Posterior cingulate gyrus (tissue), 11 donors: ENCODE results near the gene CEP170B.
"Not testable (repeated sequence)": the region's sequence is repeated elsewhere in the genome, so short reads cannot be mapped to it uniquely, and the experiment has no call there.

Experiments used
- DNase-seq, 10 donors: peaks; one replicate each; pipeline versions ENCODE4 v3.0.0 to v3.0.0-alpha.2; 2020 to 2021; ENCODE audit warnings: mixed read lengths in 3 of 10
- intact Hi-C: fragments of 100-400 bp; cut with DNase I; formaldehyde crosslinking; loops from one replicate; pipeline ENCODE4 v1.15.1; 2023

The CEP170B gene

DNA sequence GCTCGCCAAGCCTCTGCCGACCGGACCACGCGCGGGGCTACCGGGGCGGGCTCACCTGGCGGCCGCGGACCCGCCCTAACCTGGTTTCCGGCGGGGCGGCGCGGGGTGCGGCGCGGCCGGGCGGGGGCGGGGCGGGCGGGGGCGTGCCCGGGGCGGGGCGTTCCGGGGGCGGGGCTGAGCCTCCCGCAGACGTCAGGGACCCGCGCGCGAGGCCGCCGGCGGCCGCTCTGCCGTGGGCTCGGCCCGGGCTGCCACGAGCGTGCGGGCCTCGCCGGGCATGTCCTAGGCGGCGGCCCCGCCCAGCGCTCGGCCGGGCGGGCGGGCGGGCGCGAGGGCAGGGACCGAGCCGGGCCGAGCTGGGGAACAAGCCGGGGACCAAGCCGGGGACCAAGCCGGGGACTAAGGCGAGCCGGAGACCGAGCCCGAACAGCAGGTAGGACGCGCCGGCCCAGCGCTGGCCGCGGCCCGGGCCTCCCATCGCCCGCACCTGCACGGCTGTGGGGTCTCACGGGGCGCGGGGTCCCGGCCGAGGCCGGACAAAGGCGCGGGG is at the start of gene CEP170B:
Gene CEP170B, plus strand, starts transcription at position 188 of the 550 bp plus-strand sequence. CDS start 3,183 bp downstream, outside the sequence.
- peak in 5 of 10 donors; percentile 41 to 87 (median 78) for DNase-seq
- intact Hi-C loops, result no loop called here

DNA sequence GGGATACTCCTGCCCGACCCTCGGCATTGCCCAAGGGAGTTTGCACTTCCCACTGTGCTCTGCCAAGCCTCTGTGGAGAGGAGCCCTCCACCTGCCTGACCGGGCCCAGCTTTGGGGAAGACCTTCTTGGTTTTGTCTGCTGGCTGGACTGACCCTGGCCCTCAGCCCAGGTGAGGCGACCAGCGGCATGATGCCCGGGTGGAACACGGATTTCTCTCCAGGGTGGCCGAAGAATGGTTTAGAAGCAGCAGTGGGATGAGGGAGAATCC is 48.5 kb upstream of the CEP170B start:
- intact Hi-C loops, result no loop called here
- DNase-seq, result no peak

DNA sequence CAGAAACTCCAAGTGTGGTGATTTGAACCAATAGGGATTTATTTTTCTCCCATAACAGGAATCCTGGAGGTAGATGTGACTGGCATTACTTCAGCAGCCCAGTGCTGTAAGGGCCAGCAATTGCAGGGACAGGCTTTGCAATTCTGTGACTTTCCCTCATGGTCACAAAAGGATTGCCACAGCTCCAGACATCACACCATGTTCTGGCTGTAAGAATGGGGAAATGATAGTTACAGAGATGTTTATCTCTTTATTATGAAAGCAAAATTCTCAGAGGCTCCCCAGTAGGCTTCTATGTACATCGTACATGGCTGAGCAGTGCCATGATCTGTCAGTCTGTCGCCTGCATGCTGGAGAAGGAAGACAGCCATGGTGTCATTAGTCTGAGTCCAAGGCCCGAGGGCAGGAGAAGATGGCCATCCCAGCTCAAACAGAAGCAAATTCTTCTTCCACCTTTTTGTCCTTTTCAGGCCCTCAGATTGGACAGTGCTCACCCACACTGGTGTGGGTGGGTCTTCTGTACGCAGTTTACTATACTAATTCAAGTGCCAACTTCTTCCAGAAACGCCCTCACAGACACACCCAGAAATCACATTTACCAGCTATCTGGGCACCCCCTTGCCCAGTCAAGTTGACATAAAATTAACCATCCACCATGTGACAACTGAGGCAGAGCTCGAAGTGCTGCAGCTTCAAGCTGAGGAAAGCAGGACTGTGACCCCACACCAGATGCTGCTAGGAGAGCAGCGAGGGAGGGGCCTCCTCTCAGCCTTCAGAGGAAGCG is 46.9 kb upstream of the CEP170B start:
- intact Hi-C loops, result no loop called here
- peak in 1 of 10 donors; percentile 26 for DNase-seq

DNA sequence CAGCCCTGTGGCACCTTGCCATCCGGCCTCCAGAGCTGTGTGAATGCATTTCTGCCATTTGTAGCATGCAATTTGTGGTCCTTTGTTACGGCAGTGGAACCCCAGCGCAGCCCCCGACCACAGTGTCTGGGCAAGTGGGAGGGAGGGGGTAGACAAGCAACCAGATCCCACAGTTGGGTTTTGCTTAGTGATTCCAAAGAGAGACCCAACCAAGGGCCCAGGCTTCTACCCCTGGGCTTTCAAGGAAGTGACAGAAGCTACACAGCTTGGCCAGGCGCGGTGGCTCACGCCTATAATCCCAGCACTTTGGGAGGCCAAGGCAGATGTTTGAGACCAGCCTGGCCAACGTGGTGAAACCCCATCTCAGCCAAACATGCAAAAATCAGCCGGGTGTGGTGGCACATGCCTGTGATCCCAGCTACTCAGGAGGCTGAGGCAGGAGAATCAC is 46.3 kb upstream of the CEP170B start:
- DNase-seq, result peak in 2 of 10 donors; percentile 33 to 72
- intact Hi-C loops, result no loop called here

DNA sequence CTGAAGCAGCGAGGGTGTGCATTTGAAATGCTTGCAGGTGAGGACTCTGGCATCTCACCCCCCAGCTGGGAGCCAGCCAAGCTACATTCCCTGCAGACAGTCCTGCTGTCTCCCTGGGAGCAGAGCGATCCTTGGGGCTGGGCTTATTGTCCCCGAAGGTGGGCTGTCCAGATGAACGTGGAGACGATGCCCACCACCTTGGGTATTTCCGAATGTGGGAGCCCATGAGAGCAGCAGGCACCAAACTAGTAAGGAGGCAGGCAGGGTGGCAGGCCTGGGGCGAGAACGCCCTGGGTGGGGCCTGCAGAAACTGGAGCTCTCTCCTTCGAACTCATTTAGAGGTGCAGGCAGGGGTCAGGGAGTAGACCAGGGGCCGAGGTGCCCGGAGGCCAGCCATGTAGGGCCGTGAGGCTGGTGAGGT is 45.7 kb upstream of the CEP170B start:
- DNase-seq, result peak in 2 of 10 donors; percentile 25 to 57
- intact Hi-C loops, result no loop called here

DNA sequence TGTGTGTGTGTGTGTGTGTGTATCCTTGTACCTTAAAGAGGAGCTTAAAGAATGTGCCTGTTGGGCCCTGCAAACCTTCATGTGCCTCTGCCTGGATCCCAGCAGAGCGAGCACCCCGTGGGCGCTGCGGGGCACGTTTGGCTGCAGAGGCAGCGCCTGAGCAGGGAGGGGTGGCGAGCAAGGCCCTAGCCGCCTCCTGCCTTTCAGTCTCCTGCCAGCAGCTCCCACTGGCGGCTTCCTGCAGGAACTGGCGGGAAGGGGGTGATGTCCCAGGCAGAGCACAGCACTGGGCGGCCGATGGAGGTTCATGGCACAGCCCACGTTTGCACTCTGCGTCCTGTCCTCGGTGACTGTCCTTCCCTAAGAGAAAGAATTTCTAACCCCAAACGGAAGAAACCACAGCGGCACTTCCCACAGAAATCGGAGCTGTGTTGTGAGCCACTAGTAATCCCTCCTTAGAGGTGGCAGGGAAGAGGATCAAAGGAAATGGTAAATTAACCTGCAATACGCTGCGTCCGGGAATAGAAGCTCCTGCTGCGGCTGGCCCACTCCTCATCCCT is 44.3 kb upstream of the CEP170B start:
- peak in 9 of 10 donors; percentile 51 to 96 (median 69) for DNase-seq
- intact Hi-C loops, result no loop called here

DNA sequence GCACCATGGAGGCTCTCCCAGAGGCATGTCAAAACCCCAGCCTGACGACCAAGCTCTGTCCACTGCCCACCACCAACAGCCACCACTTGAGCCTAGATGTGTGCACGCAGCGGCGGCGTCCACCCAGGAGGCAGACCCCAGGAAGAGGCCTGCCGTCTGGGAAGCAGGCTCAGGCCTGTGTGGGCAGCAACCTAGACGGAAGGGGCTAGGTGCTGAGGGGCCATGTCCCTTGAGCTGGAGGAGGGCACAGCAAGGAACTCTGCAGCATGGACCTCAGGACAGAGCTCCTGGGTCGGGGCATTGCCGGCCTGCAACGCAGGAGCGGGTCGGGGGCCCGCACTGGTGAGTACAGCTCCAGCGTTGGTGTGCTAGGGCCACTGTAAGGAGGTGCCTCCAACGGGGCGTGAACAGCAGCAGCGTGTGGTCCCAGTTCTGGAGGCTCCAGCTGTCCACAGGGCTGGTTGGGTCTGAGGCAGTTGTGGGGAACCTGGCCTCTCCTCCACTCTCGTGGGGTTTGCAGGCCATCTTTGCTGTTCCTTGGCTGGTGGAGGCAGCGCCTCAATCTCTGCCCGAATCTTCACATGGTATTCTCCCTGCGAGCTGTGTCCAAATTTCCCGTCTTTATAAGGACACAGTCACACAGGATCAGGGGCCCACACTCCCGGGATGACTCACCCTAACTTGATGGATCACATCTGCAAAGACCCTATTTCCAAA is 43.7 kb upstream of the CEP170B start:
- DNase-seq, result peak in 3 of 10 donors; percentile 39 to 82 (median 74)
- intact Hi-C loops, result no loop called here

DNA sequence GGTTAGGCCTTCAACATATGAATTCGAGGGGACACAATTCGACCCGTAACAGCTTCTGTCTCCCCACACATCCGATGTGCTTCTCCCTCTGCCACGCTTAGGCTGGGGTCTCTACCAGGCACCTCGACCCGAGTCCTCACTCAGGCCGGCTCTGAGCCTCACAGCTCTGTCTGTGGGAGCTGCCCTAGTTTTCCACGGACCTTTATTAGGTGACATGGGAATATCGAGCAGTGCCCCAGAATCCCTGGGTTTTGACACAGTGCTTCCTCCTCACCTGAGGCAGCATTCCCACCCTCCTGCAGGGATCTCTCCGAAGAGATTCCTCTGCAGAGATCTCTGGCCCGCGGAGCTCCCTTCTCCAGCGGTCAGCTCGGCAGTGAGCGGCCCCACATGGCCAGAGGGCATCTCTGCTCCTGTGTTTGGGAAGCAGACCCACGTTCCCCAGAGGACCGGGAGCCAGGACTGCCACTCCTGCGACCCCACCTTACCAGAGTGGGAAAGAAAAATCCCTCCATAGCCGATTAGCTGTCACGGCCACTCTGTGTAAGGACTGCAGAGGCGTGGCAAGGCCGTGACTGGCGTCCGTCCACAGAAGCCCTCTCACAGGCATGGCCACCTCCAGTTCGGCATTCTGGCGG is 43.0 kb upstream of the CEP170B start:
- DNase-seq, result peak in 2 of 10 donors; percentile 44 to 61
- intact Hi-C loops, result no loop called here

DNA sequence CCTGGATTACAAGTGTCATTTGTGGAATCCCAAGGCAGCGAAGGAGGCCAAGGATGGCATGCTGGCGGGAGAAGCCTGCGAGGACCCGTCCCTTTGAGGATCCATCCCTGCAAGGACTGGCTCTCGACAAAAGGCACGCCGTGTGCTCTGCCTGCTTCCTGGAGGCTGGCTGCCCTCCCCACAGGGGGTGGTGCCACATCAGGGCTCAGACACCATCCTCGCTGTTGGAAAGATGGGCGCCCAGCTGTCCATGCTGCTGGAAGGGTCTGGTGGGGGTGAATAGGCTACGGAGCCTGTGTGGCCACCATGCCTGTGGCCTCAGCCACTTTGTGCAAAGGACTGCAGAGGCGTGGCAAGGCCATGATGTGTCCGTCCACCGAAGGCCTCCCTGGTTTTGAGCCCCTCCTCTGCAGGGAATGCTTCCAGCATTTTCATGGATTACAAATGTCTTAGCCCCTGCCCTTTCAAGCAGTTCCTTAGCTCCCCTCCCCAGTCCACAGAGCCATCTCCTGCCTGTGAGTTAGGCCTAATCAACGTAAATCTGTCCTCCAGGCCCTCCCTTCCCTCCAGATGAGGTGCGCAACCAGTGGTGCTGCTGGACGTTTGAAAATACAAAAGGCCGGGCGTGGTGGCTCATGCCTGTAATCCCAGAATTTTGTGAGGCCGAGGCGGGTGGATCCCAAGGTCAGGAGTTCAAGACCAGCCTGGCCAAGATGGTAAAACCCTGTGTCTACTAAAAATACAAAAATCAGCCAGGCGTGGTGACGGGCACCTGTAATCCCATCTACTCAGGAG is 42.0 kb upstream of the CEP170B start:
- peak in 1 of 10 donors; percentile 54 for DNase-seq
- intact Hi-C loops, result no loop called here

DNA sequence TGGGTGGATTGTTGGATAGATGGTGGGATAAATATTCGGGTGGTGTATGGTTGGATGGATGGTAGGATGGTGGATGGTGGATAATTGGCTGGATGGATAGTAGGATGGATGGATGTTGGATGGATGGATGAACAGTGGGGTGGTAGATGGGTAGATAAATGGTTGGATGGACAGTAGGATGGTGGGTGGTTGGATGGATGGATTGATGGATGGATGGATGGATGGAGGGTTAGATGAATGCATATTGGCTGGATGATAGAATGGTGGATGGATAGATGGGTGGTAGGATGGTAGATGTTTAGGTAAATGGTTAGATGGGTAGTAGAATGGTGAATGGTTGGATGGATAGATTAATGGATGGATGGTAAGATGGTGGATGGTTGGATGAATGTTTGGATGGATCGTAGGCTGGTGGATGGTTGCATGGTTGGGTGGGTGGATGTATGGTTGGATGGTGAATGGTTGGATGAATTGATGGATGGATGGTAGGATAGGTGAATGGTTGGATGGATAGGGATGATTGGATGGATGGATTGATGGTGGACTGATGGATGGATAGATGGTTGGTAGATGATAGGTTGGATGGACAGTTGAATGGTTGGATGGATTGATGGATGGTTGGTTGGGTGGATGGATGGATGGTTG is 40.6 kb upstream of the CEP170B start:
- intact Hi-C loops, result no loop called here
- DNase-seq, result no peak

DNA sequence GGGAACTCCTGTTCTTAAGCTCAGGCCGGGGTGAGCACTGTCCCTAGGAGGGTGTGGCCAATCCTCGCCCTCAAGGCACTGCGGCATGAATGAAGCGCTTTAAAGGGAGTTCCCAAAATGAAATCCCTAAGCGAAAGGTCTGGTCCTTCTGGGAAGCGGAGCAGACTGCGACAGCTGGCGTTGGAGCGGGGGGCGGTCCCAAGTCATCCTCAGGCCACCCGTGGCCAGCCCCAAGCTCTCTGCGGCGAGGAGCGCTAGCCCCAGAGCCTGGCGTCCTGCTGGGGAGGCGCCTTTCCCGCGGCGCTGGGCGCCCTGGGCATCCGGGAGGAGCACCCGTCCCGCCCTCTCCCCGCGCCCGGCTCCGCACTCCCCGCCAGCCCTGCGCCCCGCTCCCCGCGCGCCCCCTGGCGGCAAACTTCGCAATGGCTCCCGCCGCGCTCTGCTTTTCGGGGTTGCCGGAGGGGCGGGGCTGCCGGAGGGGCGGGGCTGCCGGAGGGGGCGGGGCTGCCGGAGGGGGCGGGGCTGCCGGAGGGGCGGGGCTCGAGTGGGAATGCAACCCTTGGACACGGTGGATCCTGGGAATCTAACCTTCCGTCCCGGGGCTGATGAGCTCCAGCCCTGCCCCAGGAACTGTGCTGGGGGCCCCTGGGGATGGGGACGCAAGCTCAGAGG is 38.7 kb upstream of the CEP170B start:
- peak; percentile 79 to 98 (median 90) for DNase-seq
- intact Hi-C loops, result loop anchor here (1.0 to 5.0 kb wide), 2 partner anchors 36 to 58 kb away; no protein-coding TSS in a partner anchor

DNA sequence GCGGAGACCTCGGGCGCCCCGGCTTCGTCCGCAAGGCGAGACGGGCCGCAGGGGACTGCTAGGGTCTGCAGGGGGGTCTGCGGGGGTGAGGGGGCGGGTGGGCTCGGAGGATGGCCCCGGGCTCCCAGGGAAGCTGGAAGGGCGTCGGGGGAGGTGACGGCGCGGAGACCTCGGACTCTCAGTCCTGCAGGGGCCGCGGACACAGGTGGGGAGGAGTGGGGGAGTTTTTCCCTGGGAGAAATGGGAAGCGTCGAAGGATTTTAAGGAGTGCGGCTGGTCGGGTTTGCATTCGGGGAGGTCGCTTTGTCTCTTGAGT is 38.2 kb upstream of the CEP170B start:
- no peak for DNase-seq

DNA sequence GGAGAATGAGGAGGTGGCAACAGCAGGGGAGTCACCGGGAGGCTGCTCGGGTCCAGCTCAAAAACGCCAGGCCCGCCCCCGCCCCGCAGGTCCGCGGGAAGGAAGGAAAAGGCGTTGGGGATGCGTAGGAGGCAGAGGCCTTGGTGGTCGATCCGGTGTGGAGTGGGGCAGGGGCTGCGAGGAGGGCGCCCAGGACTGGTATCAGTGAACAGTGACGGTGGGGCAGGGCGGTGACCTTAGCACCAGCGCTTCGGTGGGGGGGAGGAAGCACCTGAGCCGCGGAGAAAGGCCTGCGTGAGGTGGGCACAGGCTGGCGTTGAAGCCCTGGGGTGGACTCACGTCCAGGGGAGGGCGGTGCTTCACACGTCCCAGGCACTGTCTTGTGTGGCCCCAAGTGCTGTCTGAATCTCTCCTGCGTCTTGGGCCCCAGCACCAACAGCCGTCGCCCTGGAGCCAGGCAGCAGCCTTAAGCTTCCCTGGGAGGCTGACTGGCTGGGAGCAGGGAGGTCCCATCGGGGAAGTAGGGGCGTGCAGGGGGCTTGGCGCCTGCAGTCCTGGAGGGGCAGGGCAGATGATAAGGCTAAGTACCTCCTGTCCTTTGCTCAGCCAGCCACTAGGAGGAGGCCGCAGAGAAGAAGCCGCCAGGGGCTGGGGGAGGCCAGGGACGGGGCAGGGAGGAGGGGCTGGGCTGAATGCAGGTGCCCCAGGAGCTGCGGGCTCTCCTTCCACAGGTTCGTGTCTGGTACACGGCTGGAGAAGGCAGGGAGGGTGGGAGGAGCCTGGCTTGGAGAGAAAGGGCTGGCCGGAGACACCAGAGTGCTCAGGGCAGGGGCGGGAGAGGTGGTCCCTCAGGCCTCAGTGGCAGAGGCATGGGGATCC is 37.7 kb upstream of the CEP170B start:
- DNase-seq, result peak in 1 of 10 donors; percentile 65
- intact Hi-C loops, result loop anchor here (5.0 kb wide), 1 partner anchor 35 kb away; no protein-coding TSS in a partner anchor

More for the DNA sequence above, 38.2 kb upstream of the CEP170B start:
- intact Hi-C loops, result loop anchor here (1.0 to 5.0 kb wide), 2 partner anchors 35 to 59 kb away; no protein-coding TSS in a partner anchor

DNA sequence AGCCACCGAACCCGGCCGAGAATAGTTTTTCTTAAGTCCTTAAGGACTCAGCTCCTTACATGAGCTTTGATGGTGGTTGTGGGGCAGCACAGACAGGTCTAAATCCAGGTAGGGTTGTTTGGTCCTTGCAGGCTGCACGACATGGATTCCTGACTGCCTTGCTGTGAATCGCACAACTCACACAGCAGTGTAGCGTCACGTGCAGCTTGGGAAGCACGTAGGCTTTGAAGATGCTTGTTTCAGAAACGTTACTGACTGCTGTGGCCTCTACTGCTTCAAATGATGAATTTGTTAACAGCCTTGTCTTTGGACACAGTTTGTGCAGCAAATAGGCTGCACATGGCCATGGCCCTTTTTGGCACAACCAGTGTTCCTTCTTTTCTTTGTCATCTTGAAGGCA is 34.3 kb upstream of the CEP170B start:
- peak in 2 of 10 donors; percentile 37 to 62 for DNase-seq
- intact Hi-C loops, result no loop called here

DNA sequence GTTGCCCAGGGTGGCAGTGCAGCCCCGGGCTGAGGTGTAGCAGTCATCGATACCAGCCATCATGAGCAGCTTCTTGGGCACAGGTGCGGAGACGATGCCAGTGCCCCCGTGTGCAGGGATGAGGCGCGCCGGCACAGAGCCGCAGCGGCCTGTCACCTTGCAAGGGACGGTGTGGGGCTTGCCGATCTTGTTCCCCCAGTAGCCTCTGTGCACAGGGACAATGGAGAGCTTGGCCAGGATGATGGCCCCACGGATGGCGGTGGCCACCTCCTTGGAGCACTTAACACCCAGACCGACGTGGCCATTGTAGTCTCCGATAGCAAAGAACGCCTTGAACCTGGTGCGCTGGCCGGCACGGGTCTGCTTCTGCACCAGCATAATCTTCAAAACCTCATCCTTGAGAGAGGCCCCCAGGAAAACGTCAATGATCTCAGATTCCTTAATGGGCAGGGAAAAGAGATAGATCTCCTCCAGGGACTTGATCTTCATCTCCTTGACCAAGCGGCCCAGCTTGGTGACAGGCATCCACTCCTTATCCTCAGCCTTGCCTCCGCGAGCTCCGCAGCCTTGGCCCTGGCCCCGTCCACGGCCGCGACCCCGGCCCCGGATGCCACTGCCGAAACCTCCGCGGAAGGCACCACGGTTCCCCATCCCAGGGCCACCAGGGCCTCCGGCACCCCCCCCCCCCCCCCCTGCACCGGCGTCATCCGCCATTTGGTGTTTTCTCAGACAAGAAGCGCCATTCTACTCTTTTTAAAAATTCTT is 28.7 kb upstream of the CEP170B start:
- intact Hi-C loops, result not testable (repeated sequence)
- DNase-seq, result peak in 2 of 10 donors; percentile 47 to 59

DNA sequence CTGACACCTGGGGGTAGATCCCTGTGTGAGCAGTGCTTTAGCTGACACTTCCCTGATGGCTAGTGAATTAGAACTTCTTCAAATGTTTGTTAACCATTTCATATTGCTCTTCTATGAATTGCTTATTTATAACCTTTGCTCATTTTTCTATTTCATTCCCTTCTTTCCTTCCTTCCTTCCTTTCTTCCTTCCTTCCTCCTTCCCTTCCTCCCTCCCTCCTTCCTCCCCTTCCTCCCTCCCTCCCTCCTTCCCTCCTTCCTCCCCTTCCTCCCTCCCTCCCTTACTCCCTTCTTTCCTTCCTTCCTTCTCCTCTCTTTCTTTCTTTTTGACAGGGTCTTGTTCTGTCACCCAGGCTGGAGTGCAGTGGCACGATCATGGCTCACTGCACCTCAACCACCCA is 23.3 kb upstream of the CEP170B start:
- DNase-seq, result no peak
- intact Hi-C loops, result no loop called here

DNA sequence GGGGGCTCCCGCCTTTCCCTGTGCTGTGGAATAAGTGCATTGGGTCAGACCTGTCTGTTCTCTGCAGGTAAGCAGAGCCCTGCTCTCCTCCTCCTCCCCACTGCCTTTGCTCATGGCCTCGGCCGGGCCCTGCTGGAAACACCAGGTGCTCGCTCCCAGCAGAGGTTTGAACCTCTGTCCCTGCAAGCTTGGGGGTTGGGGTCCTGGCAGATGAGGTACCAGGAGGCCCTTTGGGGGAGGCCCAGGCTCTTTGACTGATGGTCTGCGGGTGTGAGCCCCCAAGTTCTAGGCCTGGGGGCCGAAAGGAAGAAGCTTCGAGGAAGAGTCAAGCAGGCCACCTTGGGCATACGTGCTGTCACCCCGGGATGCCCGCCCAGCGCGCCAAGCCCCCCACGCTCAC is 22.1 kb upstream of the CEP170B start:
- intact Hi-C loops, result no loop called here
- DNase-seq, result peak in 2 of 10 donors; percentile 54 to 79
